Erythroblast (primary cell): Measurements from ENCODE around the gene MGLL.
A peak's percentile ranks its signal among the peaks of the same experiment; 100 is the strongest.

Experiments
- DNase-seq, 2 experiments: peaks; one replicate each; lab custom pipeline; 2025; lab: John Stamatoyannopoulos, UW
- GATA1 ChIP-seq: IDR thresholded peaks from 2 replicates; pipeline ENCODE4 v1.6.1; 2011; ENCODE audit warnings: low read depth, mild to moderate bottlenecking, control low read depth, low read length, moderate library complexity
- POLR2A ChIP-seq: IDR thresholded peaks from 2 replicates; pipeline ENCODE4 v1.6.1; 2011; ENCODE audit warnings: mild to moderate bottlenecking, low read length

MGLL gene

DNA sequence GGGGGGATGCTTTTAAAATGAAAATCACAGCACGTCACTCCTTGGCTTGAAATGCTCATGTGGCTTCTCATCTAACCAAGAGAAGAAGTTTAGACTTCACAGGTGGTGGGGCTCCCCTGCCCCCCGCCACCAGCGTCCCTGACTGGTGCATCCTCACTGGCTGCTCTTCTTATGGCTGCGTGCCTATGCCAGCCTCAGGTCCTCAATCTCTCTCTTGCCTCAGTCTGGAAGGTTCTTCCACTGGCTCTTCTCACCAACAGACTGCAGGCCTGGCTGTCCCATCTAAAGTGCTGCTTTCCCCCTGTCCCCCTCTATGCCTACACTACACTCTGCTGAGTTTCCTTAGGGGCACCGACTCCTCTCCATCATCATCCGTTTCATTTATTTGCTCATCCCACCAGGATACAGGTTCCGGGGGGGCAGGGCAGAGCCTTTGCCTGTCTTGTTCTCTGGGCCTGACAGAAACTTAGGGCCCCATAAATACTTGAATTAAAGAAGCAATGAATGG, 128.9 kb downstream of the MGLL start:
- DNase-seq, result no peak
- TF ChIP-seq POLR2A, result no peak
- TF ChIP-seq GATA1, result no peak

DNA sequence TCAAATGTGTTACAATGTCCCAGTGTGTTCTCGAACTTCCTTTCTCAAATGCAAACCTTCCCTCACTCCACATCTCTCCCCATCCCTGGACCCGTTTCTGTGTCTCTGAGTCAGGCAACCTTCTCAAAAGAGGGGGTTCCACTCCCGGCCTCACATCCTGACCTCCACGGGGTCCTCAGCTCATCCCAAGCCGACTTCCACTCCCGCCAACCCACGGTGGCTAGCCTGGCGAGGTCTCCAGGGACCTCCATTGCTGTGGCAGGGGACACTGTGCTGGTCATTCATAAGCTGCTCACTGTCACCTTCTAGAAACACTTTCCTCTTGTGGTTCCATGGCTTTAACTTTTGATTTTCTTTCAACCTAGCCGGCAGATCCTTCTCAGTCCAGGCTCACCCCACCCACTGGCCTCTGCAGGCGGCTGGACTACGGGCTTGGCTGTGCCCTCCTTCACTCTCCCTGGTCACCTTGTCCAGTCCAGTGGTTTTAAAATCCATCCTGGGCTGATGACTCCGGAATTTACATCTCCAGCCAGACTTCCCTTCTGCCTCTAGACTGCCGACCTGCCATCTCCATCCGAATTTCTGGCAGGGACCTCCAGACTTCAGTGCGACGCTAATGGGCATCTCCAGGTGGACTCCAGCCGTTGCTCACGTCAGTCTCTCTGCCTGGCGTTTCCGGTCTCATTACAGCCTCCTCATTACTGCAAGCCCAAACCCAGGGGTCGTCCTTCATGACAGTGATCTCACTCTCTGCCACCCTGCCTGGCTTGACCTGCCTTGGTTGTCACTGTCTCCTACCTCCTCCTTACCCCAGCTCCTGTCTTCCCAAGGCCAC, 129.6 kb downstream of the MGLL start:
- TF ChIP-seq POLR2A (no peak), GATA1 (no peak)
- DNase-seq, result no peak

- no peak for DNase-seq
- TF ChIP-seq POLR2A (no peak), GATA1 (no peak)
These were observed 130.3 kb downstream of the MGLL start for GRCh38 chr3:127691974-127692373.

DNA sequence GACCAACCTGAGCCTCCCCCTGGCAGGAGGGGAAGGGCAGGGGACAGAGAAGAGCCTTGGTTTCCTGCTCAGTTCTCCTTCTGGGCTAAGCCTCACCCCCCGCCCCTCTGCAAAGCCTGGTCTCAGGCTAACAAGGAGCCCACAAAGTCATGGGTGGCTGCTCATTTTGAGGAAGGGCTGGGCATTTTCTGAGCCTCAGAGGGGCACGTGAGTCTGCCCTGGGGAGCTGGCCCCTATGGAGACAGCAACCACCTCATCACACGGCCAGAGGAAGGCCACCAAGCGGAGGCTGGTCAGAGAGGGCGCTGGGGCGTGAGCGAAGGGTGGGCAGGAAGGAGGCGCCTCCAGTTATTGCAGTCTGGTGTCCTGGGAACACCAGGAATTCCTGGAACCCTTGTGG, 130.8 kb downstream of the MGLL start:
- TF ChIP-seq GATA1 (no peak), POLR2A (no peak)
- no peak for DNase-seq

DNA sequence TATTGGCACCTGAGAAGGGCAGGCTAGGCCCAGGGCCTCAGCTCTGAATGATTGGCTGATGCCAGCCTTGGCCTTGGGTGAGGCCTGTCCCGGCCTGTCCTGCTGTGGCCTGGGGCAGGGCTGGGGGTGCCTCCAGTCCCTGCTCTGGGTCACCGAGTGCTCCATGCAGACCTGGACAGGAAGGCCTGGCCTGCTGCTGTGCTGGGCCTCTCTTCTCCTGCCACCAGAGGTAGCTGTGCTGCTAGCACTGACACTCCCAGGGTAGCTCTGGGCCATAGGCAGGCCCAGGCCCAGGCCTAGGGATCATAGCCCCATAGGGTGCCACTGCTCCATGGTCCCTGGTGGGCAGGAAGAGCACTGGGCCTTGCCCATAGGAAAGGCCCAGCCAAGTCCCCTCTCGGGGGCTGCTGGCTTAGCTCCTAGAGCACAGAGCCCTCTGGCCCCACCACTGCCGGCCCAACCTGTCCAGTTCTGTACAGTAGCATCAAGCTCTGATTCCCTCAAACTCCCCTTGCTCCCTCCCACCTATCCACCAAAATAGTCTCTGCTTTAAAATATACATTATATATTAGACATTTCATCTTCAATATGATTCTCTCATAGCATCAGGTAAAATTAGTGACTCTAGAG, 131.4 kb downstream of the MGLL start:
- TF ChIP-seq GATA1 (no peak), POLR2A (no peak)
- peak; percentile 47 for DNase-seq

GRCh38 chr3:127690106-127690505, 132.2 kb downstream of the MGLL start:
- DNase-seq, result no peak
- TF ChIP-seq POLR2A (no peak), GATA1 (no peak)

GRCh38 chr3:127689266-127689860, 133.0 kb downstream of the MGLL start:
- TF ChIP-seq GATA1 (no peak), POLR2A (no peak)
- DNase-seq, result no peak

- TF ChIP-seq POLR2A (no peak), GATA1 (no peak)
- DNase-seq, result no peak
These were observed 133.7 kb downstream of the MGLL start for GRCh38 chr3:127688416-127689265.

- no peak for DNase-seq
These were observed 134.3 kb downstream of the MGLL start for GRCh38 chr3:127688022-127688415.

GRCh38 chr3:127687228-127687737, 135.0 kb downstream of the MGLL start:
- DNase-seq, result no peak
- TF ChIP-seq GATA1 (no peak), POLR2A (no peak)

More at GRCh38 chr3:127688022-127688415, 134.3 kb downstream of the MGLL start:
- TF ChIP-seq POLR2A (no peak), GATA1 (no peak)

DNA sequence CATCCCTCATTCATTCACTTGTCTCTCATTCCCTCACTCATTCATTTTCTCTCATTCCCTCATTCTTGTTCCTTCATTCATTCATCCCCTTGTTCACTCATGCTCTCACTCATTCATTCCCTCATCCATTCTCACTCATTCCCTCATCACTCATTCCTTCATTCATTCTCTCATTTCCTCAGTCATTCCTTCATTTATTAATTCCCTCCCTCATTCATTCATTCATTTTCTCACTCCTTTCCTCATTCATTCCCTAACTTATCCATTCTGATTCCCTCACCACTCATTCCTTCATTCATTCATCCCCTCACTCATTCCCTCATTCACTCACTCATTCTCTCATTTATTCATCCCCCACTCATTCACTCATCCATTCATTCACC, 135.8 kb downstream of the MGLL start:
- TF ChIP-seq POLR2A (no peak), GATA1 (no peak)
- no peak for DNase-seq

- peak in 1 of 2 experiments; percentile 45 for DNase-seq
- TF ChIP-seq GATA1 (no peak), POLR2A (no peak)
These were observed 136.4 kb downstream of the MGLL start for GRCh38 chr3:127685708-127686511.
